Suppressor macrophage treated with lipopolysaccharide for 4 hours (primary cell): Measurements from ENCODE around the gene CEP131.

ENCODE experiments used
- DNase-seq: peaks from one replicate; pipeline ENCODE4 v3.0.0-alpha.2; 2020

The CEP131 gene

GRCh38 chr17:81222906-81223761 is at the start of gene CEP131:
Gene CEP131 (minus strand): TSS chr17:81222965. CDS start chr17:81220056, 2,909 bp downstream.
- peak; percentile 100 for DNase-seq

- DNase-seq: no peak
These were observed 48.5 kb upstream of the CEP131 start for GRCh38 chr17:81271226-81271625.

GRCh38 chr17:81270279-81270678 is 47.5 kb upstream of the CEP131 start:
- no peak for DNase-seq

GRCh38 chr17:81267390-81268067 is 44.8 kb upstream of the CEP131 start:
- DNase-seq: no peak

GRCh38 chr17:81265576-81265975 is 42.8 kb upstream of the CEP131 start:
- DNase-seq: no peak

GRCh38 chr17:81264640-81265039 is 41.9 kb upstream of the CEP131 start:
- DNase-seq: no peak

GRCh38 chr17:81263371-81264181 is 40.8 kb upstream of the CEP131 start:
- DNase-seq: no peak

GRCh38 chr17:81261582-81262336 is 39.0 kb upstream of the CEP131 start:
- DNase-seq: no peak

- no peak for DNase-seq
These were observed 38.3 kb upstream of the CEP131 start for GRCh38 chr17:81261096-81261495.

GRCh38 chr17:81260641-81261040 is 37.9 kb upstream of the CEP131 start:
- DNase-seq: no peak

GRCh38 chr17:81260171-81260570 is 37.4 kb upstream of the CEP131 start:
- no peak for DNase-seq

GRCh38 chr17:81259058-81259605 is 36.4 kb upstream of the CEP131 start:
- no peak for DNase-seq

- no peak for DNase-seq
These were observed 35.5 kb upstream of the CEP131 start for GRCh38 chr17:81258292-81258691.

- no peak for DNase-seq
These were observed 34.8 kb upstream of the CEP131 start for GRCh38 chr17:81257533-81257932.

GRCh38 chr17:81256616-81257015 is 33.9 kb upstream of the CEP131 start:
- peak; percentile 83 for DNase-seq

GRCh38 chr17:81254955-81255717 is 32.4 kb upstream of the CEP131 start:
- peak; percentile 86 for DNase-seq

- DNase-seq: peak; percentile 55
These were observed 30.8 kb upstream of the CEP131 start for GRCh38 chr17:81253358-81254131.

- no peak for DNase-seq
These were observed 30.2 kb upstream of the CEP131 start for GRCh38 chr17:81252987-81253329.

- DNase-seq: no peak
These were observed 29.7 kb upstream of the CEP131 start for GRCh38 chr17:81252326-81252986.

- DNase-seq: no peak
These were observed 29.0 kb upstream of the CEP131 start for GRCh38 chr17:81251709-81252301.
